Vagina (tissue), 2 donors: ENCODE results near the gene PHTF2.

Experiments used
- POLR2AphosphoS5 ChIP-seq, 2 donors: sonication (generic); formaldehyde crosslinking; IDR thresholded peaks; one replicate each; pipeline ENCODE4 v1.9.0; 2017; ENCODE audit warnings: antibody characterized with exemption in 2 of 2, mild to moderate bottlenecking in 2 of 2, low read depth in 1 of 2; ENCODE audit not compliant: insufficient read depth in 1 of 2
- TF ChIP-seq, protein P1 (sequence below), 3 experiments: fragments of 450-650 bp in 2 of 3; fragments of 200-600 bp in 1 of 3; sonication (generic) in 1 of 3; IDR thresholded peaks; one replicate each; pipeline ENCODE4 v1.5.1; 2017 to 2019; ENCODE audit warnings: antibody characterized with exemption in 3 of 3, mild to moderate bottlenecking in 2 of 3, moderate library complexity in 2 of 3

DNA sequence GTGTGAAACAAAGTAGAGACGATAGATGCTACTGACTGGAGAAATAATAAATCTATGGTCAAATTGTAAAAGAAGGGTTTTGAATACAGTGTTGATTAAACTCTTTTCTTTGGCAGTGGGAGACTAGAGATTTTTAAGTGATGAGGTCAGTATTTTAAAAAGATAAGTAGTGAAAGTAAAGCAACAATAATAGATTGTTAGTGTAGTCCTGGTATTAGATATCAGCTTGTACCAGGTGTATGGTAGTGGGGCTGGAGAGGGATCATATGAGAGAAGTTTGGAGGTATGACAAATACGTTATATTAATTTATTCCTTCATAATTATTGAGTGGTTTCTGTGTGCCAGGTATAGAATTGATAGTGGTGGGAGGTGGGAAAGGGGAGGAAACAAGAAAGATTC lies 25.2 kb downstream of the PHTF2 start:
- TF ChIP-seq, protein P1, sequence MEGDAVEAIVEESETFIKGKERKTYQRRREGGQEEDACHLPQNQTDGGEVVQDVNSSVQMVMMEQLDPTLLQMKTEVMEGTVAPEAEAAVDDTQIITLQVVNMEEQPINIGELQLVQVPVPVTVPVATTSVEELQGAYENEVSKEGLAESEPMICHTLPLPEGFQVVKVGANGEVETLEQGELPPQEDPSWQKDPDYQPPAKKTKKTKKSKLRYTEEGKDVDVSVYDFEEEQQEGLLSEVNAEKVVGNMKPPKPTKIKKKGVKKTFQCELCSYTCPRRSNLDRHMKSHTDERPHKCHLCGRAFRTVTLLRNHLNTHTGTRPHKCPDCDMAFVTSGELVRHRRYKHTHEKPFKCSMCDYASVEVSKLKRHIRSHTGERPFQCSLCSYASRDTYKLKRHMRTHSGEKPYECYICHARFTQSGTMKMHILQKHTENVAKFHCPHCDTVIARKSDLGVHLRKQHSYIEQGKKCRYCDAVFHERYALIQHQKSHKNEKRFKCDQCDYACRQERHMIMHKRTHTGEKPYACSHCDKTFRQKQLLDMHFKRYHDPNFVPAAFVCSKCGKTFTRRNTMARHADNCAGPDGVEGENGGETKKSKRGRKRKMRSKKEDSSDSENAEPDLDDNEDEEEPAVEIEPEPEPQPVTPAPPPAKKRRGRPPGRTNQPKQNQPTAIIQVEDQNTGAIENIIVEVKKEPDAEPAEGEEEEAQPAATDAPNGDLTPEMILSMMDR (IDR thresholded peaks at IDR 0.05), result no peak
- TF ChIP-seq POLR2AphosphoS5 (IDR thresholded peaks at IDR 0.05; ENCODE audit: insufficient read depth in 1 of 2, low read depth in 1 of 2), result no peak
